Right renal pelvis (tissue), 4 donors: Measurements from ENCODE around the gene TCF3. TPM values are rescaled to one million over a fixed set of nuclear protein-coding genes. Genes with fewer than 3 reads are reported as not detected.
"Not testable (repeated sequence)": the region's sequence is repeated elsewhere in the genome, so short reads cannot be mapped to it uniquely, and the experiment has no call there.

Source experiments
- DNase-seq, 4 donors: peaks; one replicate each; pipeline ENCODE4 v3.0.0-alpha.2; 2013; ENCODE audit warnings: low read depth in 4 of 4, low spot score in 3 of 4, missing footprints in 1 of 4
- polyA plus RNA-seq, 4 donors: library from polyadenylated mRNA; unstranded; fragments of 120-200 nt; gene quantifications; one replicate each; pipeline ENCODE4 v1.2.1, GENCODE V29; 2013; ENCODE audit not compliant: insufficient read length in 4 of 4

Gene TCF3
- polyA plus RNA-seq, 4 donors, result 101 to 127 (median 108) TPM

DNA sequence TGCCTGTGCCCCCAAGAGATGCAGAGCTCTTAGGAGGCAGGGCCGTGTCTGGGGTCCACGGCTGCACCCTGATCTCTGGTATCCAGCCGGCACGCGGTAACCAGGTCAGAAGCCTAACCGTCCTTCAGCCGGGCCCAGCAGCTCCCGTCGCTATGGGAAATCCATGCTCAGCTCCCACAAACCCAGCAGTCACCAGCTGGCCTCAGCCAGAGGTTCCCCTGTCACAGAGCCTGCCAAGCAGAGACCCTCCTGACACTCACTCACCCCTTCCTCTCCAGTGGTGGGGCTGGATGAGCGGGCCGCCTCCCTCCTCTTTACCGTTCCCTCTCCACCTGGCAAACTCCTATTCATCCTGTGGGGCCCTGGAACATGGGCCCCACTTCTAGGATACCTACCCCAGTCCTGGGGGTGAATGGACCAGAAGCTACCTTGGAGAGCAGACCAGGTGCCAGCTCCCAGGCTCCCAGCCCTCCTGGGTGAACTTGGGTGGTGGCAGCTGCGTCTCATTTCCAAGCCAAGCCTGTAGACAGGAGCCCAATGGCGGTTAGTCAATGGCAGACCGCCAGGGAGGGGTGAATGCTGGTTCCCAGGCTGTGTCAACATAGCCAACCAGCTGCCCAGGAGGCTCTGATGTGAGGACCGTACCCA lies 21.4 kb upstream of the TCF3 start:
- DNase-seq, result no peak

DNA sequence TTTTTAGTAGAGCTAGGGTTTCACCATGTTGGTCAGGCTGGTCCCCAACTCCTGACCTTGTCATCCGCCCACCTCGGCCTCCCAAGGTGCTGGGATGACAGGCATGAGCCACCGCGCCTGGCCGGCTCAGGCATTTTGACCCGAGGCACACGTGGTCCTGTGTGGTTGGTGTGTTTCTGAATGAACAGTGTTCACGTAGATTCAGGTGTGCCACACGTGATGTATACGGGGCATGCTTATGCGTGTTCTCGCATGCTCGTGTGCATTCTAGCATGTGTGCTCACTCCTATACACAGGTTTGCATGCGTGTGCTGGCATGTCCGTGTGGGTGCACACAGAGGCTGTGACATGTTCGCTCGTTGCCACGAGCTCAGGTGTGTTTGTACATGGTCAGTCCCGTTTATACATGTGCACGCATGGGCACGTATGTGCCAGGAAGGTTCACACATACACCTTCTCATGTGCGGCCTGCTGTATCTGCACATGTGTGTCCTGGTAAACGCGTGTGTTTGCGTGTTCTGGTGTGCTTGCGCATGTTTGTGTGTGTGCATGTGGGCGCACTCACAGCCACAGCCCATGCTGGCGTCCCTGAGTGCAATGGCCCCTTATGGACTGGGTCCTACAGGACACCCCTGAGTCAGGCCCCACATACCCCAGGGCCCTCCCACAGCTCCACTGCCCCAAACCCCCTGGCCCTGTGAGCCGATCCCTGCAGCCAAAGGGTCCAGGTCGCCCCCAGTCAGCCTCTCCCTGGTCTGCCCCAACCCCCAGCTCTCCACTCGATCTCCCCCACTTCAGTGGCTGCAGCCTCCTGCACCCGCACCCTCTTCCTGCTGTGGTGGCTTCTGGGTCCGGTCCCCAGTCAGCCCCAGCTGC lies 20.6 kb upstream of the TCF3 start:
- no peak for DNase-seq

DNA sequence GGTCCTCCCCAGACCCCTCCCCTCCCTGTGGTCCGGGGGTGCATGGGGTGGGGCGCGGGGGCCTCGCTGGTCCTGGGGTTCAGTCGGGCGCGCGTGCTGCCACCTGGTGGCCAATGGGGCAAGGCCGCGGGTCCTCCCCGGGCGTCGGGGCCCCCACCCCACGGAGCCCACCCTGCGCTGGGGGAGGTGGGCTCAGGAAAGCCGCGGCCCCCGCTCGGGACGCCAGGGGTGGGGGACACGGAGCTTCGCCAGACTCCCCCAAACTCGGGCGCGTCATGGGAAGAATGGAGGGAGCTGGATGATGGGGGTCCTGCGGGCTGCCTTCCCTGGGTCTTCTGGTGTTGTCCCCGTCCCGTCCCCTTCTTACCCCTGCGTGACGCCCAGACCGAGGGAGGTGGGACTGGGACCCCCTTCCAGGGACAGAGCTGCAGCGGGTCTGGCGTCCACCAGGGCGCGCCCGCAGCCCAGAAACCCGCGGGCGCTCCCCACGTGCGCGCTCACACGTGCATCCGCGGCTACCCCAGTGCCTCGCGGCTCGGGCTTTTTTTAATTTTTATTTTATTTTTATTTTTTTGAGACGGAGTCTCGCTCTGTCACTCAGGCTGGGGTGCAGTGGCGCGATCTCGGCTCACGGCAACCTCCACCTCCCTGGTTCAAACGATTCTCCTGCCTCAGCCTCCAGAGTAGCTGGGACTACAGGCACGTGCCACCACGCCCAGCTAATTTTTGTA lies 19.8 kb upstream of the TCF3 start:
- no peak for DNase-seq

DNA sequence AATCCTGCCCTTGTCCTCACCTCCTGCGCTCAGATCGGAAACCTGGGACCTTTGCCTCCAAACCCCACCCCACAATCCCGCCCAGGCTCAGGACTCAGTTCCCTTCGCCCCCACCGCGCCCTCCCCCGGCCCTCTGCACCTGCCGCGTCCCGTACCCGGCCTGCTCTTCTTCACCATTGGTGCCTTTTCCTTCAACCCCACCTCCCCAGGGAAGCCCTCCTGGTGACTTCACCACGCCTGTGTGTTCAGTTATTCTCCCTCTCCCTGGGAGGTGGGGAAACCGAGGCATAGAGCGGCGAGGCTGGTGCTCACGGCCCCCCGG lies 19.3 kb upstream of the TCF3 start:
- DNase-seq, result no peak

DNA sequence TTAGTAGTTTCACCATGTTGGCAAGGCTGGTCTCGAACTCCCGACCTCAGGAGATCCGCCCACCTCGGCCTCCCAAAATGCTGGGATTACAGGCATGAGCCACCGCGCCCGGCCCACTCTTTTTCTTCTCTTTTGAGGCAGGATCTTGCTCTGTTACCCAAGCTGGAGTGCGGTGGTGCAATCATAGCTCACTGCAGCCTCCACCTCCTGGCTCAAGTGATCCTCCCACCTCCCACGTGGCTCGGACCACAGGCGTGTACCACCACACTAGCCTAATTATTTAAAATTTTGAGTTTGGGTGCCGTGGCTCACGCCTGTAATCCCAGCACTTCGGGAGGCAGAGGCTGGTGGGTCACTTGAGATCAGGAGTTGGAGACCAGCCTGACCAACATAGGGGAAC lies 18.3 kb upstream of the TCF3 start:
- DNase-seq, result not testable (repeated sequence)

GRCh38 chr19:1668486-1669270 lies 16.3 kb upstream of the TCF3 start:
- DNase-seq, result no peak

DNA sequence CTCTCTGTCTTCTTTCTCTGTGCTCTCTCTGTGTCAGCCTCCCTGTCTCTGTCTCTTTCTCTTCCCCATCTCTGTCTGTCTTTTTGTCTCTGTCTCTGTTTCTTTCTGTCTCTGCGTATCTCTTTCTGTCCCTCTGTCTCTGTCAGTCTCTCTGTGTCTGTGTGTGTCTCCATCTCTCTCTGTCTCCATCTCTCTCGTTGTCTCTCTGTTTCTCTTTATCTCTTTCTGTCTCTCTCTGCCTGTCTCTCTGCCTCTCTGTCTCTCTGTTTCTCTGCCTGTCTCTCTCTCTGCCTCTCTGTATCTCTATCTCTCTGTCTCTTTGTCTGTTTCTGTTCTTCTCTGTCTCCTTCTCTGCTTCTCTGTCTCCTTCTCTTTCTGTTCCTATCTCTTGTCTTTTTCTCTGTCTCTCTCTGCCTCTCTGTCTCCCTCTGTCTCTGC lies 15.7 kb upstream of the TCF3 start:
- no peak for DNase-seq

DNA sequence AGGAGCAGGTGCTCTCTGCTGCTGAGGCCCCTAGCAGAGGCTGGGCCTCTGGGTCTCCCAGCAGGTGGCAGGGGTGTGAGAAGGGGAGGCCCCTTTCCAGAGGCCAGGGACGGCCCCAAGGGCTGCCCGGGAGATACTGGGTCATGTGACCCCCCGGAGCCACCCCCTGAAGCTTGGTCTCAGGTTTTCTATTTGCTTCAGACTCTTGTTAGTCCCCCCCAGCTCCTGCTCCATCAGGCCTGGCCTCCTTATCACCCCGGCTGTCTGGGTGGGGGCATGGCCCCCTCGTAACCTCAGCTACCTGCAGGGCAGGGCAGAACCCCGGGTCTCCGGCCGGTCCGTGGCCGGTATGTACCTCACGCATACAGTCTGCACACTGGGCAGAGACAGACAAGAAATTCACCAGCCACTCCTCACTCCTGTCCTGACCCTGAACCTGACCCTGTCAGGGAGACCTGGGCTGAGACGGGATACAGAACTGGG lies 13.2 kb upstream of the TCF3 start:
- DNase-seq, result no peak

DNA sequence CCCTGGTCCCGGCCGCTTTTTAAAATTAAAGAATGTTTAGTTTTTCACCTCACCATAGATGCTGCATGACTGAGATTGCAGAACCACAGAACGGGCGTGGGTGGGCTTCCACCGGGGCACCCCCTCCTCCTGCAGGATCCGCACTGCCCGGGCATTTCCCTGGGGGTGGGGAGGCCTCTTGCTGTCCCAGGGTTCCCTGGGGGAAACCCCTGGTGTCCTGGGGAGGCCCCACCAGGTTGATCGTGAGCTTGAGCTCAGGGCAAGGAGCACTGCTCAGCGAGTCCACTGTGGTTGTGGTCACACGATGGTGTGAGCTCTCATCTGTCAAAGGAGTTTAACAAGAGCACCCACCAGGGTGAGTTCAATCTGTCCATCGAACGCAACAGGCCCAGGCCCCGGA lies 11.4 kb upstream of the TCF3 start:
- DNase-seq, result no peak

GRCh38 chr19:1663227-1663626 lies 10.8 kb upstream of the TCF3 start:
- not testable (repeated sequence) for DNase-seq

GRCh38 chr19:1661995-1662394 lies 9.6 kb upstream of the TCF3 start:
- DNase-seq, result no peak

GRCh38 chr19:1659084-1659427 lies 6.6 kb upstream of the TCF3 start:
- DNase-seq, result no peak

DNA sequence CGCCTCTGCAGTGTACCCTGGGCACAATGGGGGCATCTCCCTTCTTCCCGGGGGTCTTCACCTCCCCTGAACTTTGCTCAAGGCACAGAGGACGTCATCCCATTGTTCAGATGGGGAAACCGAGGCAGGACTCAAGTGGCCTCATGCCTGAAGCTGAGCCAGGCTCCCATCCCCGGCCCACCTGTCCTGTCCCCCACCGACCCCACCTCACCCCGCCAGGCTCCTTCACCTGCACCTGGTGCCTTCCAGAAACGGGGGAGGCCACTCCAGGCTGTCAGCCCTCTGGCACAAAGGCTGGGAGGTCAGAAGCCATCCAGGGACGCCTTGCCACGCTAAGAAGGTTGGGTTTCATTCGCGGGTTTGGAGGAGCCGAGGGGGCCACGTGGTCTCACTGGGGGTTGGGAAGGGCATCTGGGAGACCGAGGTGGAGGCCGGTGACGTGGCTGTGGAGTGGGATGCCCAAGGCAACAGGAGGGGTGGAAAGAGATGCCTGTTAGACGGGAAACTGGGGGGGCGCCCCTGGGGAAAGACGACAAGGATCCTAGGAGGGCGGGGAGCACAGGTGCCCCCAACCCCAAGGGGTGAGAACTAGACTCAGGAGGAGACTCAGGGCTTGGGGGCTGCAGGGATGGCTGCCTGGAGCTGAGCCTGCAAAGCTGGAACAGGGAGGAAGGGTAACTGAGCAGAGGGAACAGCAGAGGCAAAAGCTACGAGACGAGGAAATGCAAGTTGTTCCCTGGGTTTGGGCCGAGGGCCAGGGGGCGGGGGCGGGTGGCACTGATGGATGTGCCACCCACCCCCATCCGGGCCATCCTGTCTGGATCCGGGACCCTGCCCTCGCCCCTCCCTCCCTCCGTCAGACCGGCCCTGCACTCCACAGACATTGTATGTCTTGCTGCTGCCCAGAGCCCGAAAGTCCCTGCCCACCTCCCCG lies 6.0 kb upstream of the TCF3 start:
- DNase-seq, result no peak

GRCh38 chr19:1657746-1658145 lies 5.3 kb upstream of the TCF3 start:
- DNase-seq, result no peak

- no peak for DNase-seq
Observed at GRCh38 chr19:1656988-1657536, 4.6 kb upstream of the TCF3 start.

DNA sequence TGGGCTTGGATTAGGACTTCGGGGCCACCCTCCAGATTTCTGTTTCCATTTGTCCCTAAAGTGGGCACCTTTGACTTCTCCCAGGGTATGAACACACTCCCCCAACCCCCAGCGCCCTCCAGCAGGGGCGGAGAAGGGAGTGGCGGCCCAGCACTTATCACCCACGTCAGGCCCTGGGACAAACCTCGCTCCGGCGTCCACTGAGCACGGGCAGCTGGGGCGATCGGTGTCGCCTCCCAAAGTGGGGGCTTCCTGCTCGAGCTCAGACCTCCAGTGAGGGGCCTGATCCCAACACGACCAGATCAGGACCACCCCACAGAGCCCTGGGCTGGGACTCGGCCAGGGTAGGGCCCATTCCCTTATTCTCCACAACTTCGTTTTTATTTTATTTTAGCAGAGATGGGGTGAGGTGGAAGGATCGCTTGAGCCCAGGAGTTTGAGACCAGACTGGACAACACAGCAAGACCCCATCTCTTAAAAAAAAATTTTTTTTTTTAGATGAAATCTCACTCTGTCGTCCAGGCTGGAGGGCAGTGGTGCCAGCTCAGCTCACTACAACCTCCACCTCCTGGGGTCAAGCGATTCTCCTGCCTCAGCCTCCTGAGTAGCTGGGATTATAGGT lies 3.7 kb upstream of the TCF3 start:
- DNase-seq, result no peak

GRCh38 chr19:1655131-1655981 lies 2.9 kb upstream of the TCF3 start:
- DNase-seq, result no peak

DNA sequence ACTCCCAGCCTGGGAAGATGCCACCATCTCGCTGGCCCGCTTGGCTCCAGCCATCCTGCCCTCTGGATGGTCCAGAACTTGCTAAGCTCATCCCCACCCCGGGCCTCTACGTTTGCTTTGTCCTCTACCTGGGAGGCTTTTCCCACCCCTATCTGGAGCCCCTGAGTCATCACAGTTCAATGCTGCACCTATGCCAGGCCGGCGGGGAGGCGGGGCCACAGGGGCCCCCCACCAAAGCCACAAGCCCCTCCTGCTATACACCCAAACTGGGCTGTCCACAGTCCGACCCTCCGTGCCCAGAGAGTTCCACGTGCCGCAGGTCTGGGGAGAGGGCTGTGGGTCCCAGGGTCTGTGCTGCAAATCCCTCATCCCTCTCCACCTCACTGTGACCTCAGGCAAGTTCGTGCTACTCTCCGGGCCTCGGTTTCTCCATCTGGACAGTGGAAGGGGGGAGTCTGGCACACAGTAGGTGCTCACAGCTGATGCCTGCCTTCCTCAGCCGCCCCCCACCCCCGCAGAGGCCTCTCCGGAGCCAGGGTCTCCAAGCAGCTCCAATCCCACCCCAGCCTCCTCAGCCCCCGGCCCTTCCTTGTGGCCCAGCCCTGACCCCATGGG lies 1.9 kb upstream of the TCF3 start:
- DNase-seq, result no peak
